SU-DHL-6 (cell line): ENCODE results near the gene PPA2.

Experiments used
- H2AFZ ChIP-seq: fragments of 200-600 bp; sonication (generic); 2 replicates; pipeline ENCODE4 v1.6.1; 2014; ENCODE audit warnings: low read depth, mild to moderate bottlenecking, moderate library complexity, mixed read lengths, antibody characterized with exemption, low read length; ENCODE audit not compliant: severe bottlenecking
- H3F3A ChIP-seq: fragments of 200-600 bp; shearing (Covaris generic); 2 replicates; pipeline ENCODE4 v1.6.0; 2016; ENCODE audit warnings: antibody characterized with exemption, mild to moderate bottlenecking; ENCODE audit not compliant: insufficient read depth
- H3K27ac ChIP-seq: fragments of 200-600 bp; sonication (generic); 2 replicates; pipeline ENCODE4 v1.5.1; 2016; ENCODE audit warnings: low read depth, mild to moderate bottlenecking, low read length, moderate library complexity, mixed read lengths
- H3K27me3 ChIP-seq: fragments of 200-600 bp; sonication (generic), shearing (Covaris generic); 2 replicates; pipeline ENCODE4 v1.6.0; 2014; ENCODE audit warnings: mild to moderate bottlenecking, low read length
- H3K36me3 ChIP-seq: fragments of 200-600 bp; sonication (generic); 2 replicates; pipeline ENCODE4 v1.6.1; 2014; ENCODE audit warnings: mild to moderate bottlenecking, low read length, mixed read lengths
- H3K4me2 ChIP-seq: fragments of 300-600, 200-600 bp; shearing (Covaris generic), sonication (generic); 2 replicates; pipeline ENCODE4 v1.6.0; 2014; ENCODE audit warnings: low read length, low read depth, mild to moderate bottlenecking; ENCODE audit not compliant: poor library complexity, severe bottlenecking
- H3K4me3 ChIP-seq: fragments of 200-600 bp; sonication (generic); 2 replicates; pipeline ENCODE4 v1.5.1; 2014; ENCODE audit warnings: antibody characterized with exemption, low read length, mild to moderate bottlenecking, mixed read lengths; ENCODE audit not compliant: insufficient read depth, poor library complexity, severe bottlenecking
- H3K79me2 ChIP-seq: fragments of 200-600 bp; sonication (generic); 2 replicates; pipeline ENCODE4 v1.6.1; 2014; ENCODE audit warnings: mild to moderate bottlenecking, low read length, moderate library complexity; ENCODE audit not compliant: insufficient read depth
- H3K9ac ChIP-seq: fragments of 200-600 bp; sonication (generic); 2 replicates; pipeline ENCODE4 v1.7.0; 2014; ENCODE audit warnings: mild to moderate bottlenecking, low read length
- H3K9me2 ChIP-seq: fragments of 200-600 bp; sonication (generic); replicated peaks from 2 replicates; pipeline ENCODE4 v1.6.1; 2014; ENCODE audit warnings: low read length; ENCODE audit not compliant: insufficient read depth
- H3K9me3 ChIP-seq: fragments of 200-600 bp; sonication (generic); 2 replicates; pipeline ENCODE4 v1.6.1; 2014; ENCODE audit warnings: low read length, mixed read lengths; ENCODE audit not compliant: insufficient read depth
- H4K20me1 ChIP-seq: fragments of 200-600 bp; sonication (generic); 2 replicates; pipeline ENCODE4 v1.6.1; 2014; ENCODE audit warnings: low read depth, mild to moderate bottlenecking, antibody characterized with exemption, low read length, moderate library complexity, mixed read lengths
- EZH2phosphoT487 ChIP-seq: fragments of 200-600 bp; sonication (generic), shearing (Covaris generic); conservative IDR thresholded peaks from 2 replicates; pipeline ENCODE4 v1.6.1; 2018; ENCODE audit warnings: mild to moderate bottlenecking, antibody characterized with exemption, low read length, moderate library complexity, mixed read lengths
- TF ChIP-seq, protein P1 (sequence below): fragments of 200-600 bp; sonication (generic); IDR thresholded peaks from one replicate; pipeline ENCODE4 v1.5.1; 2017; ENCODE audit warnings: antibody characterized with exemption, mild to moderate bottlenecking, low read length, moderate library complexity; ENCODE audit not compliant: insufficient read depth, poor library complexity, severe bottlenecking

Gene PPA2

DNA sequence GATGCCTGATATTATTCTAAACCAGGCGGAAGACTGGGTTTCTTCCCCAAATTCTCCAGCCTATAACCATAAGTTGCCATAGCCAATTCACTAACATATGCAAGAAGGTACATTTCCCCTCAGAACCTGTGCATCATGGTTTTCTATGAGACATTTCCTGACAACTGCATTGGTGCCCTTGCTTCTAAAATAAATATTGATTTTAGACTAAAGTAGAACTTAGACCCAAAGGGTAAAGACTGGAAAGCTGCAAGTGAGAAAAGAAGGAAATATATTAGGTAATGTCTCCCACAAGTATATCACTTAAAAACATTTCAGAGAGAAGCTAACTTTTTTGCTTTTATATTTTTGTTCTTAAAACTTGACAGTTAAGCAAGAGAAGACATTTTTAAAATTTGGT, 125.1 kb downstream of the PPA2 start:
- Histone ChIP-seq H3K9me3 (no peaks in the 10 kb centered on the region), H3F3A (no peaks in the 10 kb centered on the region), H3K4me2 (no peak overlapping the region), H3K9ac (no peak overlapping the region), H3K79me2 (no peaks in the 10 kb centered on the region), H4K20me1 (no peaks in the 10 kb centered on the region), H3K4me3 (no peak overlapping the region), H3K9me2 (no peaks in the 10 kb centered on the region), H3K36me3 (no peaks in the 10 kb centered on the region), H2AFZ (no peak overlapping the region), H3K27ac (no peak overlapping the region), H3K27me3 (no peaks in the 10 kb centered on the region)
- TF ChIP-seq, protein P1, sequence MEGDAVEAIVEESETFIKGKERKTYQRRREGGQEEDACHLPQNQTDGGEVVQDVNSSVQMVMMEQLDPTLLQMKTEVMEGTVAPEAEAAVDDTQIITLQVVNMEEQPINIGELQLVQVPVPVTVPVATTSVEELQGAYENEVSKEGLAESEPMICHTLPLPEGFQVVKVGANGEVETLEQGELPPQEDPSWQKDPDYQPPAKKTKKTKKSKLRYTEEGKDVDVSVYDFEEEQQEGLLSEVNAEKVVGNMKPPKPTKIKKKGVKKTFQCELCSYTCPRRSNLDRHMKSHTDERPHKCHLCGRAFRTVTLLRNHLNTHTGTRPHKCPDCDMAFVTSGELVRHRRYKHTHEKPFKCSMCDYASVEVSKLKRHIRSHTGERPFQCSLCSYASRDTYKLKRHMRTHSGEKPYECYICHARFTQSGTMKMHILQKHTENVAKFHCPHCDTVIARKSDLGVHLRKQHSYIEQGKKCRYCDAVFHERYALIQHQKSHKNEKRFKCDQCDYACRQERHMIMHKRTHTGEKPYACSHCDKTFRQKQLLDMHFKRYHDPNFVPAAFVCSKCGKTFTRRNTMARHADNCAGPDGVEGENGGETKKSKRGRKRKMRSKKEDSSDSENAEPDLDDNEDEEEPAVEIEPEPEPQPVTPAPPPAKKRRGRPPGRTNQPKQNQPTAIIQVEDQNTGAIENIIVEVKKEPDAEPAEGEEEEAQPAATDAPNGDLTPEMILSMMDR = no peak
- TF ChIP-seq EZH2phosphoT487 = no peak

DNA sequence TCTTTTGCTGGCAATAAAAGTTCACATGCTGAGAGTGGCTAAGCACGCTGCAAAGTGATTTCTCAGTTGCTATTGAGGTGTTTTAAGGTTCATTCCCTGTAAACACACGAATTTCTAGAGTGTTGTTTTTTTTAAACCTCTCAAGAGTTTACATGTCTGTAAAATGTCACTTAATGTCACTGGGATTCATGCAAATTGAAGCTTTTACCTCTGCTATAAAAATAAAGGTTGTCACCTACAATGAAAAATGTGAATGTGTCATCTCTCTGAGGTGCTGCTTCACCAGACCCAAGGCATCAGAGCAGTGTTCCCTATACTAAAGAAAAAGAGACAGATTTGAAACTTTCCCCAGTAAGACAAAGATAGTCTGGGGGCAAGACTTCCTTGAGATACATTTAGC, 127.0 kb downstream of the PPA2 start:
- Histone ChIP-seq H3F3A (no peaks in the 10 kb centered on the region), H3K79me2 (no peaks in the 10 kb centered on the region), H3K27ac (no peak overlapping the region), H3K9me2 (no peaks in the 10 kb centered on the region), H3K4me3 (no peak overlapping the region), H3K36me3 (no peaks in the 10 kb centered on the region), H2AFZ (no peak overlapping the region), H3K9me3 (no peaks in the 10 kb centered on the region), H4K20me1 (no peaks in the 10 kb centered on the region), H3K9ac (no peak overlapping the region), H3K27me3 (no peaks in the 10 kb centered on the region), H3K4me2 (no peak overlapping the region)
- TF ChIP-seq, protein P1 = no peak
- no peak for TF ChIP-seq EZH2phosphoT487

DNA sequence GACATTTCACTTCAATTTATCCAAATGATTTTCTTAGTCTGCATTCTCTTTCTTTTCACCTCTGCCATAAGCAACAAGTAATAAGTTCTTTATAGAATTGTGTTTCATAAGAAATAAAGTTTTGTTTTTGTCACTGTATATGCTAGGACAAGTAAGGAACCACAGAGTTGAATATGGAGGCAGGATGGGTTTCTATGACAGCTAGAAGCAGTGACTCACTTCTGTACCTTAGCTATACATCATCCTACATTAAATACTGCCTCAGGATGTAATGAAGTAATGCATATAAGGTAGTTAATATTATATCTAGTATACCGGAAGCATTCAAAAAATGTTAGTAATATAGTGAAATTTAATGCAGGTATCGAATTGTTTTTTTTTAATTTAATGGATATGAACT, 128.0 kb downstream of the PPA2 start:
- H3K4me3 ChIP-seq = no peak overlapping the region
- H4K20me1 ChIP-seq = no peaks in the 10 kb centered on the region
- no peak overlapping the region for H3K9ac ChIP-seq
- no peaks in the 10 kb centered on the region for H3F3A ChIP-seq
- no peaks in the 10 kb centered on the region for H3K9me3 ChIP-seq
- no peaks in the 10 kb centered on the region for H3K36me3 ChIP-seq
- H3K79me2 ChIP-seq = no peaks in the 10 kb centered on the region
- no peak overlapping the region for H3K4me2 ChIP-seq
- H3K27ac ChIP-seq = no peak overlapping the region
- H3K9me2 ChIP-seq = no peaks in the 10 kb centered on the region
- no peak overlapping the region for H2AFZ ChIP-seq
- H3K27me3 ChIP-seq = no peaks in the 10 kb centered on the region
- TF ChIP-seq, protein P1 = no peak
- no peak for TF ChIP-seq EZH2phosphoT487
